Brain microvascular endothelial cell (primary cell): ENCODE results near the gene FFAR4.

ENCODE experiments used
- DNase-seq: peaks from one replicate; pipeline ENCODE4 v3.0.0-alpha.2; 2020
- H3K27ac ChIP-seq: fragments of 250-450 bp; sonication (Bioruptor Pico); 2 replicates; pipeline ENCODE4 v1.5.1; 2020; ENCODE audit warnings: mild to moderate bottlenecking, moderate library complexity
- H3K27me3 ChIP-seq: fragments of 250-450 bp; sonication (Bioruptor Pico); replicated peaks from 2 replicates; pipeline ENCODE4 v1.5.1; 2020; ENCODE audit warnings: mild to moderate bottlenecking
- H3K36me3 ChIP-seq: fragments of 250-450 bp; sonication (Bioruptor Pico); replicated peaks from 2 replicates; pipeline ENCODE4 v1.5.1; 2020; ENCODE audit warnings: mild to moderate bottlenecking
- H3K4me3 ChIP-seq: 2 replicates; pipeline ENCODE4 v1.5.1; 2011; ENCODE audit warnings: low read depth, mild to moderate bottlenecking, control low read depth, low read length, moderate library complexity
- in situ Hi-C: cut with HindIII; loops from 2 replicates; pipeline ENCODE4 v1.10.0; 2017; ENCODE audit warnings: low sequenced_read_pairs, low pct_ligation_motif_present
- TF ChIP-seq, protein P1 (sequence below): IDR thresholded peaks from 2 replicates; pipeline ENCODE4 v1.5.1; 2011; ENCODE audit warnings: low read depth, mild to moderate bottlenecking, moderate library complexity, low read length, control low read depth, inconsistent platforms; ENCODE audit errors: missing control alignments

Gene FFAR4

DNA sequence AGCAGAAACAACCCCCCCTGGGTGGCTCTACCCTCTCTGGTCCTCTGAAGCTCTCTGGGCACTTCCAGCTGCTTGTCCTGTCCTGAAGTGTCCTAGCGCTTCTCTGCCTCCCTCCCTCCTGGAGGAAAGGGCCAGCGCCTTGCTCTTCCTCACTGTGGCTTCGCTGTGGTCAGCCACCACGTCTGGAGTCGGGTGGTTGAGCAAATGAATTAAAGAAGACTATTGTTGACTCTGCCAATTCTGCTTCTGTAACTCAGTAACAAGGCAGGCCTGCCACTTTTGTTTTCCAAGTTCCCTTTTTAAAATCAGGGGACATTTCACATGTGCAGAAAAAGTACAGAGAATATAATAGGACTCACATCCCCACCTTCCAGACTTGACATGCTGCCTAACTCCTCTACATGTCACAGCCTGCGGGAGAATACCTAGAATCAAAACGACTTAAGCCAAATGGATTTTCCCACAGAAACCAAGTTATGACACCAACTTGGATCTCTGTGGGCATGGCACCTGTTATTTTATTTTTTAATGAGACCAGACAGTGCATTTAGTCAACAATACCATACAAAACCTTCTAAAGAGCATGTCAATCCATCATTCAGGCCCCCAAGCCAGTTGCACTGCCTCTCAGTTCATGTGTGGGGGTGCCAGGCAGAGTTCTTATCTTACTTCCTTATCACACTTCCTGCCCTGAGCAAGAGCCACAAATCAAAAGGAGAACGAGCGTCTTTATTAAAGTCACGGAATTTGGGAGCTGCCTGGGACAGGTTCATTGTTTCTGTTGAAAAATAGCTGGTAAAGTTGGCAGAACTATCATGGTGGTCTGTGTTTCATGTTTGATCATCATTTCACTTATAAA lies 6.8 kb downstream of the FFAR4 start:
- H3K27ac ChIP-seq = no peak overlapping the region
- peaks cover 33% of the 10 kb centered on the region for H3K27me3 ChIP-seq
- no peak overlapping the region for H3K4me3 ChIP-seq
- TF ChIP-seq, protein P1, sequence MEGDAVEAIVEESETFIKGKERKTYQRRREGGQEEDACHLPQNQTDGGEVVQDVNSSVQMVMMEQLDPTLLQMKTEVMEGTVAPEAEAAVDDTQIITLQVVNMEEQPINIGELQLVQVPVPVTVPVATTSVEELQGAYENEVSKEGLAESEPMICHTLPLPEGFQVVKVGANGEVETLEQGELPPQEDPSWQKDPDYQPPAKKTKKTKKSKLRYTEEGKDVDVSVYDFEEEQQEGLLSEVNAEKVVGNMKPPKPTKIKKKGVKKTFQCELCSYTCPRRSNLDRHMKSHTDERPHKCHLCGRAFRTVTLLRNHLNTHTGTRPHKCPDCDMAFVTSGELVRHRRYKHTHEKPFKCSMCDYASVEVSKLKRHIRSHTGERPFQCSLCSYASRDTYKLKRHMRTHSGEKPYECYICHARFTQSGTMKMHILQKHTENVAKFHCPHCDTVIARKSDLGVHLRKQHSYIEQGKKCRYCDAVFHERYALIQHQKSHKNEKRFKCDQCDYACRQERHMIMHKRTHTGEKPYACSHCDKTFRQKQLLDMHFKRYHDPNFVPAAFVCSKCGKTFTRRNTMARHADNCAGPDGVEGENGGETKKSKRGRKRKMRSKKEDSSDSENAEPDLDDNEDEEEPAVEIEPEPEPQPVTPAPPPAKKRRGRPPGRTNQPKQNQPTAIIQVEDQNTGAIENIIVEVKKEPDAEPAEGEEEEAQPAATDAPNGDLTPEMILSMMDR = no peak
- no peak for DNase-seq
- in situ Hi-C loops = no loop called here
- H3K36me3 ChIP-seq = no peaks in the 10 kb centered on the region

DNA sequence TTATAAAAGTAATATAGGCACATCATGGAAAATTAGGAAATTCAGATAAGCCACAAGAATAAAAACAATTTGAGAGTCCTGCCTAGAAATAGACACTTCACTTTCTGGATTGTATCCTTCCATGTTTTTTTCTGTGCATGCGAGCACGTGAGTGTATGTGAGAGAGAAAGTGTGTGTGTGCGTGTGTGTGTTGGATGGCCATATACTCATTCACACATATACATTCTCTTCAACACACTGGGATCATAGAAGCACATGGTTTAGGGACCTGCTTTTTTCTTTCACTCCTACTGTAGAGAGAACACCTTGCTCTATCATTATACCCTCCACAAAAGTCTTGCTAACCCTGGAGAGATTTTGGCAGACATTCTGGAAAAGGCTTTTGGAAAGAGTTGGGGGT lies 7.5 kb downstream of the FFAR4 start:
- in situ Hi-C loops = no loop called here
- TF ChIP-seq, protein P1 = no peak
- Histone ChIP-seq H3K36me3 (no peaks in the 10 kb centered on the region), H3K4me3 (no peak overlapping the region), H3K27me3 (peaks cover 29% of the 10 kb centered on the region), H3K27ac (no peak overlapping the region)
- DNase-seq = no peak

DNA sequence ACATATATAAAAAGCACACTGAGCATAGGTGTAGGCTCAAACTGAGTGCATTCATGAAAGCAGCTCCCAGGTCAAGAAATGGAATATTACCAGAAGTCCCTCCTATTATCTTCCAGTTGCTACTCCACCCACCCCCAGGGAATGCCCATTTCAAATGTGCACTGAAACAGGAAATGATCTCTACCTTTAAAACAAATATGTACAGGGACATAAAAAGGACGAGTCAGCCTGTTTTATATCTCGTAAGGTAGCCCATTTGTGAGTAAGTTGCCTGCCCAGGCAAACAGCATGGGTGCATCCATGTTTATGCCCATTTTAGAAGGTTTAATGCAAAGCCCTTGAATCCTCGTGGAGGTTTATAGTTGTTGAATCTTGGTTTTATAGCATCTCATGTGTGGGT lies 10.4 kb downstream of the FFAR4 start:
- TF ChIP-seq, protein P1 = no peak
- Histone ChIP-seq H3K36me3 (no peaks in the 10 kb centered on the region), H3K27ac (no peak overlapping the region), H3K27me3 (peaks cover 6% of the 10 kb centered on the region), H3K4me3 (no peak overlapping the region)
- DNase-seq = no peak
- in situ Hi-C loops = no loop called here

DNA sequence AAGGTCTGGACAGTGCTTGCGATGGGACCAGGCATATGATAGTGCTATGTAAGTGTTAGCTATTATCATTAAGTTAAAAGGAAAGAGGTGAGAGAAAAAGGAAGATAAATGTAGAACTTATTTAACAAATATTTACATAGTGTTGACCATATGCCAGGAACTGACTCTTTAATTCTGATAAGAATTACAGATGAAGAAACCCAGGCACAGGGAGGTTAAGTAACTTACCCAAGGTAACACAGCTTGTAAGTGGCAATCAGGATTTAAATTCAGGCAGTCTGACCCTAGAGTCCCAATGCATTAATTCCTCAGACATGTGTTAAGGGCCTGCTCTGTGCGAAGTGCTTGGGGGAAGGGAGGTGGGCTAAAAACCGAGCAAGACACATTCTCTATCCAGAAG lies 11.1 kb downstream of the FFAR4 start:
- in situ Hi-C loops = no loop called here
- H3K27ac ChIP-seq = no peak overlapping the region
- TF ChIP-seq, protein P1 = no peak
- no peak overlapping the region for H3K4me3 ChIP-seq
- DNase-seq = no peak
- no peaks in the 10 kb centered on the region for H3K36me3 ChIP-seq
- peaks cover 1% of the 10 kb centered on the region for H3K27me3 ChIP-seq

DNA sequence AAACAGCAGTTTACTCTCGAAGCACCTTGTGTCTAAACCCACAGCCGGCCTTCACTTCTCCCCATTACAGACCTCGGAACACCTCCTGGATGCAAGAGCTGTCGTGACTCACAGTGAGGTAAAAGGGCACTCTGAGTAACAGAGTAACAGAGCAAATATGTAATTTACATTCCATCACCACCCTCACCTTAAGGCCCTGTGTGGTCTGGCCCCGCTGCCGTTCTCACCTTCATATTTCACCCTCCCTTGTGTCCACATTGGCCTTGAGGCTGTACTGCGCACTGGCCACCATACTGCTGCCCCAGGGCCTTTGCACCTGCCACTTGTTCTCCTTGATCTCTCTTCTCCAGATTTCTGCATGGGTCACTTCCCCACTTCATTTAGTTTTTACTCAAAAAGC lies 12.6 kb downstream of the FFAR4 start:
- in situ Hi-C loops = no loop called here
- TF ChIP-seq, protein P1 = no peak
- no peak overlapping the region for H3K4me3 ChIP-seq
- H3K27ac ChIP-seq = no peak overlapping the region
- no peak for DNase-seq
- no peaks in the 10 kb centered on the region for H3K36me3 ChIP-seq
- no peaks in the 10 kb centered on the region for H3K27me3 ChIP-seq
